Gastroesophageal sphincter (tissue), 3 donors: ENCODE data around the gene DCPS.

ENCODE experiments used
- CTCF ChIP-seq, 4 experiments: fragments of 200-600 bp in 2 of 4; fragments of 450-650 bp in 2 of 4; sonication (generic) in 1 of 4; IDR thresholded peaks; one replicate each; pipeline ENCODE4 v1.5.1; 2017 to 2019; ENCODE audit warnings: antibody characterized with exemption in 4 of 4, mild to moderate bottlenecking in 2 of 4, moderate library complexity in 2 of 4
- EP300 ChIP-seq: sonication (generic); formaldehyde crosslinking; IDR thresholded peaks from one replicate; pipeline ENCODE4 v1.6.1; 2017; ENCODE audit warnings: antibody characterized with exemption, mild to moderate bottlenecking

GRCh38 chr11:126256216-126256615 lies 47.6 kb upstream of the DCPS start:
- TF ChIP-seq CTCF (IDR thresholded peaks at IDR 0.05) (no peak), EP300 (no peak)
